Measurements from ENCODE around the gene PIPOX.

DNA sequence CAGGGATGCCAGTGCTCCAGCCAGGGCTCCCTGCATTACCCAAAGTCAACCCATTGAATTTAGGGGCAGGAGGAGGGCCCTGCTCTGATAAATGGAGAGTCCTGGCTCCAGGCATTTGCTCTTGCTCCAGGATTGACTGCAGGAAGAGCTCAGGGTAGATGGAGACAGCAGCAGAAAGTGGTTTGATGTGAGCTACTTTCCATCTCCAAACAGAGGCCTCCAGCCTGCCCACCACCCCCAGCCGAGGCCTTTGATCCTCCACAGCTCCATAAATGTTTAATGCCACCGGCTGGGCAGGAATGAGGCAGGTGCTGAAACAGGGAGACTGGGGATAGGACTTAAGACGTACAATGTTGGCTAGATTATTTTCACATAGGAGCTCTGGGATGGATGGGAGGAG lies 32.8 kb upstream of the PIPOX start:
- TF ChIP-seq POLR2AphosphoS5 (IDR thresholded peaks at IDR 0.05; ENCODE audit: low read depth, low read length) (no peak), TAF1 (IDR thresholded peaks at IDR 0.05; ENCODE audit: borderline replicate concordance, insufficient read depth, low read length) (no peak)

Data from PFSK-1 (cell line).